ENCODE measurements around the gene SMAD2. TPM values are rescaled to one million over a fixed set of nuclear protein-coding genes. Genes with fewer than 3 reads are reported as not detected.

The SMAD2 gene
- total and polyA plus RNA-seq, 2 of the 8 experiments (the other 6 are each of a cell fraction or from before 2014, with no cell fraction given): 28.4 to 124 TPM

GRCh38 chr18:47968721-47969120, 38.3 kb upstream of the SMAD2 start (continued):
- TF ChIP-seq MAFK (IDR thresholded peaks at IDR 0.05; ENCODE audit: low read depth, low read length): no peak
- TF ChIP-seq E2F6 (IDR thresholded peaks at IDR 0.05): no peak
- TF ChIP-seq SUZ12 (IDR thresholded peaks at IDR 0.05; ENCODE audit: low read length): no peak
- no peak for TF ChIP-seq GTF2F1 (IDR thresholded peaks at IDR 0.05; ENCODE audit: borderline replicate concordance, low read depth, low read length)
- TF ChIP-seq ASH2L (IDR thresholded peaks at IDR 0.05; ENCODE audit: low read length): no peak
- TF ChIP-seq EP300 (IDR thresholded peaks at IDR 0.05; ENCODE audit: borderline replicate concordance in 1 of 2, low read depth in 2 of 2, low read length in 2 of 2): no peak
- no peak for TF ChIP-seq JUN (IDR thresholded peaks at IDR 0.05; ENCODE audit: low read depth, low read length)
